Dermis microvascular lymphatic vessel endothelial cell (primary cell): Measurements from ENCODE around the gene ADAMTS2. TPM values are rescaled to one million over a fixed set of nuclear protein-coding genes. Genes with fewer than 3 reads are reported as not detected.

Experiments
- DNase-seq, 2 donors: peaks; one replicate each; pipeline versions ENCODE4 v3.0.0 to v3.0.0-alpha.2; 2010; ENCODE audit warnings: low read depth in 2 of 2
- total RNA-seq: library from RNA; depleted of rRNA; stranded (reverse); fragments of >200 nt; gene quantifications from 2 replicates; pipeline ENCODE4 v1.2.1, GENCODE V29; 2014

Gene ADAMTS2
- total RNA-seq, 1 donor from 2014 or later, result not detected

DNA sequence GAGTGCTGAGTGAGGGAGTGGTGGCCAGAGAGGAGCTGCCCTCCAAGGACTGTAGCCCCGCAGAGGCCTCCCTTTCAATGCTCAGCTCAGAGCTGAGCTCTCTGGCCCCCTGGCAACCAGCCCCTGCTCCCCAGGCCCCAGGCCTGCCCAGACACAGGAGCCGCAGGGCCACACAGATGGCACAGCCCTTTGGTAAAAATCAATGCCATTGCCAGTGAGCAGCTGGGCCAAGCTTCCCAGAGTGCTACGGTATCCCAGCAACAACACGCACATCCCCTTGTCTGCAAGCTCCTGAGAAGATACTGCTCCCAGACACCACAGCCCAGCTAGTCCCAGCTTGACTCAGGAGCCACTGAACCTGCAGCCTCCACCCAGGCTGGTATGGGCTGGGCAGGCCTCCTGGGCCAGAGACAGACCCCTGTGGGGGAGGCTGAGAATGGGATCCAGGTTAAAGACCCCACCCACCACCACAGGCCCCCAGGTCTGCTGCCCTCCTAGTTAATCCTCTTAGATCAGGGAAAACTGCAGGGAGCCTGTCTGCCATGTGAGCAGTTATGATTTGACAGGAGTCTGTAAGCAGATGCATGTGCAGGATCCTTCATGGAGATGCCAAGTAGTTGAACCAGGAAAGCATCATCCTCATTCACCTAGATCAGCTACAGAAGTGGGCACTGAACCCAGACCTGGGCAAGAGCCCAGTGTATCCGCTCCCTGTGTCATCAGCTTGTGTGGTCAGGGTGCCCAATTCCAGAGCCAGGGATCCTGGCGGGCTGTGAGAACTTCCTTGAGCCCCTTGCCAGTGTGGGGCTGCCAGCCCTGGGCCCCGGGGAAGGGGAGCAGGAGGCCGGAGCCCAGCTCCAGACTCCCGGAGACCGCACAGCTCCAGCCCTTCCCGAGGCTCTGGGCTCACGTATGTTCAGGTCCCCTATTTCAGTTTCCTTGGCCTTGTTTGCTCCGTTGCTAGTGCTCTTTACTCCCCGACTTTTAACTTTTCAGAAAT, 26.7 kb upstream of the ADAMTS2 start:
- DNase-seq, result no peak

DNA sequence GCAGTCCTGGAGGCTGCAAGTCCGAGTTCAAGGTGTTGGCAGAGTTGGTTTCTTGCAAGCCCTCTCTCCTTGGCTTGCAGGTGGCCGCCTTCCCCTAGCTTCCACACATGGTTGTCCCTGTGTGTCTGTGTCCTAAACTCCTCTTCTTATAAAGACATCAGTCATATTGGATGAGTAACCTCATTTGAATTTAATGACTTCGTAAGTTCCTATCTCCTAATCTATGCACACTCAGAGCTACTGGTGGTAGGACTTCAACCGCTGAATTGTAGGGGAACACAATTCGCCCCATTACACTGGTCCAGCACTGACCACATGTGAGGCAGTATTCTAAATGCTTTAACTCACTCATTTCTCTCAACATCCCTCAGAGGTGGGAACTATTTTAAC, 25.9 kb upstream of the ADAMTS2 start:
- no peak for DNase-seq

- no peak for DNase-seq
Measured at GRCh38 chr5:179370490-179371120, 25.3 kb upstream of the ADAMTS2 start.

DNA sequence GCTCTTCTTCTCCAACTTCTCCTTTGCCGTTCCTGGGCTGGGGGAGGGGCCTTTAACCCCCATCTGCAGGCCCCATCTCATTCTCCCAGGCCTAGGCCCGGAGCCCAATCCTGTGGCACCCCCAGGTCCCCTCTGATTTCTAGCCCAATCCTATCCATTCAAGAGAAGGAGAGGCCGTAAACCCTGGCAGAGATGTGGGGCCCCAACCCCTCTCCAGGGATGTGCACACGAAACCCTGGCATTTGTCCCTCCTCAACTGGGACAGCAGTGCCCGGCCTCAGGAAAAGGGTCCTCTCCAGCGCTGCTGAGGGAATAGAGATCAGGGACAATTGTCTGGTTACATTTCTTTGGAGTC, 24.2 kb upstream of the ADAMTS2 start:
- no peak for DNase-seq

- DNase-seq, result no peak
Measured at GRCh38 chr5:179368806-179369529, 23.7 kb upstream of the ADAMTS2 start.

DNA sequence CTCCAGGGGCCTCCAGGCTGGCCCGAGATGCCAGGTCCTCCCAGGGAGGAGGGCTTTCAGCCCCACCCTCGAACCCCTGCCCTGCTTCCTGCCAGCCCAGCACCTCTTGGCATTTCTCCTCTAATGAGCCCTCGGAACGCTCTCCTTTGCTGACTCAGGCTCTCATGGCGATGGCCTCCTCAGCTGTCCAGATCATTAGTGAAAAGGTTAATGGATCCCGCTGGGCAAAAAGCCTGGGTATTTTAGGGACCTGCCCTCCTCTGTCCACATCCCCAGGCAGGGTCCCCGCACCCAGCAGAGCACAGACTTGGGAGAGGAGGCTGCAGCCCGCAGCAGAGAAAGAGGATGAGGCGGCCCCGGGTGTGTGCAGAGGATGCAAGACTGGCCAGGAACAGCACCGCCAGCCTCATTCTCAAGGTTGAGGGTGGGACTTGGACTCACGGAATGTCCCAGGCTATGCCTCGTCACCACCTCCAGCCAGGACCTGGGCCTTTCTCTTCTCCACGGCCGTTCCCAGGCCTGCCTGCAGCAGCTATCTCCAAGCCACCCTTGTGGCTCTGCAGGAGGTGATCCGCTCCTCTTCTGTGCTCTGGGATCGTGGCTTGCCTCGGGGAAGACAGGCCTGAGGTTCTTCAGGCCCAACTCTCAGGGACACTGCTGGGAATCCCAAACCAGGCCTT, 23.0 kb upstream of the ADAMTS2 start:
- DNase-seq, result no peak

- DNase-seq, result no peak
Measured at GRCh38 chr5:179367491-179367890, 22.2 kb upstream of the ADAMTS2 start.

GRCh38 chr5:179362355-179362754, 17.1 kb upstream of the ADAMTS2 start:
- no peak for DNase-seq

- DNase-seq, result no peak
Measured at GRCh38 chr5:179361037-179361603, 15.9 kb upstream of the ADAMTS2 start.

- no peak for DNase-seq
Measured at GRCh38 chr5:179357031-179357430, 11.8 kb upstream of the ADAMTS2 start.

DNA sequence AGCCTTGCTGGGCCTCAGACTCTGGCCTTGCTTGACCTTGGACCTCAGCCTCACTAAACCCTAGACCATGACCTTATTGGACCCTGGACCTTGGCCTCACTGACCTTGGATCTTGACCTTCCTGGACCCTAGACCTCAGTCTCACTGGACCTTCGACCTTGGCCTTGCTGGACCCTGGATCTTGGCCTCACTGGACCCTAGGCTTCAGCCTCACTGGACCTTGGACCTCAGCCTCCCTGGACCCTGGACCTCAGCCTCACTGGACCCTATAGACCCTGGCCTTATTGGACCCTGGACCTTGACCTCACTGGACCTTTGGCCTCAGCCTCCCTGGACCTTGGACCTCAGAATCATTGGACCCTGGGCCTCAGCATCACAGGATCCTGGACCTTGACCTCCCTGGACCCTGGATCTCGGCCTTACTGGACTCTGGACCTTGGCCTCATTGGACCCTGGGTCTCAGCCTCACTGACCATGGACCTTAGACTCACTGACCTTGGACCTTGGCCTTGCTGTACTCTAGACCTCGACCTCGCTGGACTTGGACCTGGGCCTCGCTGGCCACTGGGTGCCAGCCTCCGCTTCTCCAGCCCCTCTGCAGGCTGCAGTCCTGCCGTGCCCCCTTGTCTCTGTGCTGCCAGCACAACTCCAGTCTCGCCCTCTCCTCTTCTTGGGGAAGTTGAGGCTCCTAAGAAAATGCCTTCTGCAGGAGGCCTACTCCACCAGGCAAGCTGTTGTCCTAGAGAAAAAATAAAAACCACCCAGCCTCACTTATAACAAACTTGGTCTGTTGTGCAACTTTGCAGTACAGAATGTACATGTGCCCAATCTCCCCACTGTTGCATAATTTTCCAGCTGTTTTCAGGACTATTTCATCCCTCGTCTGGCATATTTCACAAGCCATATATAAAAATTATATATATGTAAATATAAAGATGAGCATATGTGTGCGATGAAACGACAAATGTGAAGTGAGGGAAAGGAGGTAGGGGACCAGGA, 11.0 kb upstream of the ADAMTS2 start:
- DNase-seq, result no peak

DNA sequence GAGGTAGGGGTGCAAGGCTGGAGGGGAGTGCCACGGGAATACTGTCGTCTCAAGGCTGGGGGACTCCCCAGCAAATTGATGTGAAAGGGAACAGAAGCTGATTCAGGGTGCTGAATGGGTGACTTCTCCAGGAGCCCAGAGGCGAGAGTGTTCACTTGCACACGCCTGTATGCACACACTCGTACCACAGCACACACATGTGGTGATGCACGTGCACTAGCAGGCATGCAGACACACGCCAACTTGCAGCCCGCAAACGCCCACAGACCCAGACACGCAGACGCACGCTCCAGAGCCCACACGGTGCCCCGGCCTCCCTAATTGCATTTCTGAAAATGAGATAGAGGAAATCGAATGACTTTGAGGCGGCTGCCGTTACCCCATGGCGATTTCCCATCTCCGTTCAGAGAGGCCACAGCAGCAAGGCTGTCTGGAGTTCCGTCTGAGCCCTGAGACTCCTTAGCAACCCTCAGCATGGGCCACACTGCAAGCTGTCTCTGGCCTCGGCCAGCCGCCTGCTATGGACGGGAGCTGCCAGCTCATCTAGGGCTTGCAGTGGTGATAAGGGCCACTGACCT, 9.1 kb upstream of the ADAMTS2 start:
- no peak for DNase-seq

GRCh38 chr5:179348843-179349242, 3.6 kb upstream of the ADAMTS2 start:
- DNase-seq, result no peak

DNA sequence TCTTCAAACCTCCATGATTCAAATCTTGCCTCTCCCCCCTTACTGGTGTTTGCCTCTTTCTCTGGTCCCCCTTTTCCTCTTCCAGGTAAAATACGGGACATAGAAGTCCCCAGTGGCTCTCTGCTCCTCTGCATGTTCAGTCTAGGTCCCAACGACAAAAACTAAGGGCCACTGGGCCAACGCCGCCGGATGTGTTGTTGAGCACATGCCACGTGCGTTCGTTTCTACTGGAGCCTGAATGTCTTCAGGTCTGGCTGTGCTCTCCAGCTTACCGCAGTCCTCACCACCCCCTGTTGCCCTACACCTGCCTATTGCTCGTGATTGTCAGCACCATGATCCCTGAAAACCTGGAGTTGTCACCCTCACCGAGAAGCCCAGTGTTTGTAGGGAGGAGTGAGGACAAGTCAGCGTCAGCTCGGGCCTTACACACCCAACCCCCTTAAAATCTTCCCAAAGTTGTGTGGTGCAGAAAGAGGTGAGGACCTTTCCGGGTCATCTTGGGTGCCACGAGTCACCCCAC, 2.8 kb upstream of the ADAMTS2 start:
- DNase-seq, result no peak

DNA sequence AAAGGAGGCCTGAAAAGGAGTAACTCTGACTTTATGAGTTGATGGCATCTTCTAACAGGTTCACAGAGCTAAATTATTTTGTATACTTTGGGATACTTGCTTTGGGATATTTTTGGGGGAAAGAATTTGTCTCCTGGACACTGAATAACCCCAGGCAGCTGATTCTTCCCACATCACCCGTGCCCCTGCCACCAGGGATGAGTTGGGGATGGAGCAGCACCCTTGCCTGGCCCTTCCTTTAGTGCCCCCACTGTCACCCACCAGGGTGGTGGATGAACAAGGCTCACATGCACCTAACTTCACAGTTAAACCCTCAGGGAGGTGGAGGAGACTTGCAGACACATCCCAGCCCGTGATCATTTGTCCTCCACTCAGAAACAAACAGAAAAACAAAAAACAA, 2.3 kb upstream of the ADAMTS2 start:
- no peak for DNase-seq

- DNase-seq, result no peak
Measured at GRCh38 chr5:179346875-179347274, 1.6 kb upstream of the ADAMTS2 start.

- no peak for DNase-seq
Measured at GRCh38 chr5:179346401-179346800, 1.1 kb upstream of the ADAMTS2 start.

DNA sequence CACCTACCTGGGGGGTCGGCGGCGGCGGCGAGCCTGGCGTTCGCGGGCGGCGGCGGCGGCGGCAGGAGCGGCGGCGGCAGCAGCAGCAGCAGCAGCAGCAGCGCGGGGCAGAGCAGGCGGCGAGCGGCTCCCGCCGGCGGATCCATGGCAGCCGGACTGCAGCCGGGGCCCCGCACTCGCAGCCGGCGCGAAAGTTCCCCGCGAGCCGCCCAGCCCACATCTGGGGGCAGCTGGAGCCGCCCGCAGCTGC, 153 bp downstream of the ADAMTS2 start:
- no peak for DNase-seq

- no peak for DNase-seq
Measured at GRCh38 chr5:179344431-179345182, 654 bp downstream of the ADAMTS2 start.
